Fibroblast of villous mesenchyme (primary cell): Measurements from ENCODE around the gene MCU. TPM values are rescaled to one million over a fixed set of nuclear protein-coding genes. Genes with fewer than 3 reads are reported as not detected.
A peak's percentile ranks its signal among the peaks of the same experiment; 100 is the strongest.

ENCODE experiments used
- DNase-seq: peaks from one replicate; pipeline ENCODE4 v3.0.0-alpha.2; 2010; ENCODE audit warnings: low read depth
- H3K4me3 ChIP-seq: 2 replicates; pipeline ENCODE4 v1.5.1; 2011; ENCODE audit warnings: low read depth, mild to moderate bottlenecking, low read length
- total RNA-seq: library from RNA; depleted of rRNA; stranded (reverse); fragments of >200 nt; gene quantifications from 2 replicates; pipeline ENCODE4 v1.2.3, GENCODE V29; 2012
- TF ChIP-seq, protein P1 (sequence below): IDR thresholded peaks from 2 replicates; pipeline ENCODE4 v1.5.1; 2012; ENCODE audit warnings: low read depth, mild to moderate bottlenecking, low read length; ENCODE audit not compliant: insufficient read depth

Gene MCU
- total RNA-seq, 1 donor = 41.9 TPM

DNA sequence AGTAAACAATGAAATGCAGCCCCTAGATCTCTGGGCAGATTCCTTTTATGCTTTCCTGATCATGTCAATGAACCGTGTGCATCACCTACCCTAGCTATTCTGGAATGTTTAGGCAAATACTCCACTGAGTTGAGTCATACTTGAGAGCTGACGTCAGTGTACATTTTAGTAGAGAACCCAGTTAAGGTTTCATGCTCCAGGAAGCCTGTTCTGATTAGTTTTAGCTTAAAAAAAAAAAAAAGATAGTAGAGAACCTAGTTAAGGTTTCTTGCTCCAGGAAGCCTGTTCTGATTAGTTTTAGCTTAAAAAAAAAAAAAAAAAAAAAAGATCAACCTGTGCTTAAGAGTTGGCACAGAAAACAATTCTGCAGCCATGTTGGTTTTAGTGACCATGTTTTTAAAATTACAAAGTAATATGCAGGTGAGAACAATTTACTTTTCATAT lies 3.7 kb upstream of the MCU start:
- no peak overlapping the region for H3K4me3 ChIP-seq
- TF ChIP-seq, protein P1, sequence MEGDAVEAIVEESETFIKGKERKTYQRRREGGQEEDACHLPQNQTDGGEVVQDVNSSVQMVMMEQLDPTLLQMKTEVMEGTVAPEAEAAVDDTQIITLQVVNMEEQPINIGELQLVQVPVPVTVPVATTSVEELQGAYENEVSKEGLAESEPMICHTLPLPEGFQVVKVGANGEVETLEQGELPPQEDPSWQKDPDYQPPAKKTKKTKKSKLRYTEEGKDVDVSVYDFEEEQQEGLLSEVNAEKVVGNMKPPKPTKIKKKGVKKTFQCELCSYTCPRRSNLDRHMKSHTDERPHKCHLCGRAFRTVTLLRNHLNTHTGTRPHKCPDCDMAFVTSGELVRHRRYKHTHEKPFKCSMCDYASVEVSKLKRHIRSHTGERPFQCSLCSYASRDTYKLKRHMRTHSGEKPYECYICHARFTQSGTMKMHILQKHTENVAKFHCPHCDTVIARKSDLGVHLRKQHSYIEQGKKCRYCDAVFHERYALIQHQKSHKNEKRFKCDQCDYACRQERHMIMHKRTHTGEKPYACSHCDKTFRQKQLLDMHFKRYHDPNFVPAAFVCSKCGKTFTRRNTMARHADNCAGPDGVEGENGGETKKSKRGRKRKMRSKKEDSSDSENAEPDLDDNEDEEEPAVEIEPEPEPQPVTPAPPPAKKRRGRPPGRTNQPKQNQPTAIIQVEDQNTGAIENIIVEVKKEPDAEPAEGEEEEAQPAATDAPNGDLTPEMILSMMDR = no peak

DNA sequence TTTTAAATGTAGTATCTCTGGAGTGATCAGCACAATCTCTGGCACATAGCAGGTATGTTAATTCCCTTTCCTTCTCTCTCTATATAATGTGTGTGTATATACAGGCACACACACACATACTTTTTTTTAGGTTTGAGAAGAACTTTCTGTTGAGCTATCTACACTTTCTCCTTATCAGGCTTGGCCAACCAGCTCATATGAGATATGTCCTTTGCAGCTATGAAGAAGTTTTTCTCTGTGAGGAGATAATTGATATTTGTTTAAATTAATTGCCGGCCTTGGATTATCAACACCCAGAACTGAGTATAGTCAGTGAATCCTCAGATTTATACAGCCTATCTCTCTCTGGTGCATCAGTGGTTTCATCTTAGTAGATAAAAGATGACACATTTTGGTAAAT lies 2.3 kb upstream of the MCU start:
- no peak overlapping the region for H3K4me3 ChIP-seq
- TF ChIP-seq, protein P1 = no peak
- no peak for DNase-seq

More for the DNA sequence above, 3.7 kb upstream of the MCU start:
- peak; percentile 61 for DNase-seq

DNA sequence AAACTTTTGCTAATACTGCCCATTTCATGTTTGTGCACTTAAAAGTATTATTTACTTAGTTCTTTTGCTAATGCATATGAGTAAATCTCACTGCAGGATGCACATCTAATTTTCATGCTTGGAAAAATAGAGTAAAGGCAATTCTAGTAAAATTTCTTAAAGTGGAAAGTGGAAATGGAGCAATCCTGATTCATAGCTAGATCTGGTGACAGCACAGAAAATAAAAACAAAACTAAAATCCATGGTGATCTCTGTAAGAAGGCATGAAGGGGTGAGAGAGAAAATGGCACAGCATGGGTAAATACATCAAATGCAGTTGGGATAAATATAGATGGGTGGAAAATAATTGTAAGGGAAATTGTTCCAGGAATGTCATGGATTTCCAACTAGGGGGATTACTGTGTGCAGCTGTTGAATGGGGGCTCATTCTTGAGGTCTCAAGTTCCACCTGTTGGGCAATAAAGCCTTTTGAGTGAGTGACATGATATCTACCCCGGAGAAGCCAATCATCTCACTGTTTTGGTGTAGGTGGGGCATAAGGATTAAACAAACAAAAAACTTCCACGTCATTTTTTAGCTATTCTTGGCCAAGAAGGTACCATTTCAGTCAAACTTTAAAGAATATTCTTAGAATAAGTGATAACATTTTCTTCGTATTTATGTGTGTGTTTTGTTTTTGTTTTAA lies 1.7 kb upstream of the MCU start:
- TF ChIP-seq, protein P1 = no peak

DNA sequence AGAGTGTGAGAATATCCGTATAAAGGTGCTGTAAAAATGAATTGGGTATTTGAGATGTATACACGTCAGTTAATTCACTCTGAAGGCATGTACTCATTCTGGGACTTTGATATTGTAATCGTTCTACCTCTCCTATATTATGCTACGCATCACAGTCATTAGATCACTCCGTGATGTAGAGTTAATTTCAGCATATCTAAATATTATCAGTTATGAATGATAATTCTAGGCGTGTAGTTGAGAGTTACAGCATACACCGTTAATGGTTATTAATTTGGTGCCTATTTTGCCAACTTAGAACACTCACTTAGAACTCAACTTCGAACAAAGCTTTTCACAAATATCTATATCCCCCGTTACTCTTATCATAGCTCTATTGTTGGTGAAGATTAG lies 477 bp upstream of the MCU start:
- H3K4me3 ChIP-seq = peak overlapping the region; percentile 91
- no peak for DNase-seq
- TF ChIP-seq, protein P1 = no peak

More for the DNA sequence above, 1.7 kb upstream of the MCU start:
- H3K4me3 ChIP-seq = no peak overlapping the region
- DNase-seq = no peak

DNA sequence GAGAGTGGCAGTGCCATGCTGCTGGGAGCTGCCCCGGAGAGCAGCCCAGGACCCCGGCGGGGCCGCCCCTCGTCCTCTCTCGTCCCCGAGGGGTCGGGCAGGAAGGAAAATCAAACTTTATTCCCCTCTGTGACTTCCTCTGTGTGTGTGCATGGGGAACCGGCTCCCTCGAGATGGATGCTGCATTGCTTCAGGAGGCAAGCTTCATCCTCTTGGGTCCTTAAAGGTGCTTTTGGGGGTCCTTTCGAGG lies 726 bp downstream of the MCU start:
- TF ChIP-seq, protein P1 = no peak
- H3K4me3 ChIP-seq = peak overlapping the region; percentile 91
- no peak for DNase-seq

DNA sequence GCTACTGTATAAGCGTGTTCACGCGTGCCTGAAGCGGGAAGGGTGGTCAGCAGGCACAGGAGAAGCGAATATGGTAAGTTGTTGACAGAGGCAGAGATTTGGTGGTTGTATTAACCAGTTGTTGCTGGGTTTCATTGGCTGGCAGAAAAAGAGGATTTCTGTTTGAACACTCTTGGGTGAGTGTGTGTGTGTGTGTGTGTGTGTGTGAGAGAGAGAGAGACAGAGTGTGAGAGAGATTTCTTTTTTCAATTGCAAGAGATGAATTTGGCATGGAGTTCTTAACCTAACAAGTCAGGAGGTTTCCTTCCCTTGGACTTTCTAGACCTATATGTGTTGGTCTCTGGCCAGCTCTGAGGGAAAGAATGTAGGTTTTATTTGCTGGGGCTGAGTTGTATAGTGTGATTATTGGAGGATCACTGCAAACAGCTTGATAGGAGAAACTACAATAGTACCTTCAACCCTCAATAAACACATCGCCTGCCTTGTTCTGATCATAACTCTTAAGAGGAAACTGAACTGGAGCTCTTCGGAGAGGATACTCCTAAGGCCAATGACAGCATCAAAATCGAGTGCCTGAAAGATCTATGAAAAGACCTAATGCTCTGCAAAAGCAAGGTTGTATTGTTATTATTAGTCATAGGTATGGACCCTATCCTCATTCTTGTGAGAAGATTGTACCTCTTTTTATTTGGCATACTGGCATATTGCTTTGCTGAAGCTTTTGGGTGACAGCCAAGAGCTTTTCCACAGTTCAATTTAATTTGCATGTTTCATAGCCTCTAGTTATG lies 1.2 kb downstream of the MCU start:
- DNase-seq = peak; percentile 37
- H3K4me3 ChIP-seq = peak overlapping the region; percentile 91
- TF ChIP-seq, protein P1 = no peak
